Measurements from ENCODE around the gene CAMLG.
"Not testable (repeated sequence)": the region's sequence is repeated elsewhere in the genome, so short reads cannot be mapped to it uniquely, and the experiment has no call there.

Gene CAMLG

DNA sequence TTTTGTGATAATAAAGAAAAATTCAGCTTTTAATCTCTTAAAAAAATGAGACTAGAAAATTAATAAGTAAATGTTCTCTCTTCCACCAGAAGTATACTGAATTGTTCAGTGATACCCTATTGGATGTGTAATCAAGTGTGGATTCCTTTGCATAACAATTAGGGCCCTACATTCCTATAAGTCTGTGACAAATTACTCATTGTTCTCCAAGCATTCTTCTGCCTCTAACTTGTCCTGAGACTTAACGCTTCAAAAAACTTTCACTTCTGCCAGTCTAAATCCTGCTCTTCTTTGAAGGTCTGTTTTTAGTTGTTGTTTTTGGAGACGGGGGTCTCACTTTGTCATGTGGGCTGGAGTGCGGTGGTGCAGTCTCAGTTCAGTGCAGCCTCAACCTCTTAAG lies 11.1 kb downstream of the CAMLG start:
- no peak for DNase-seq
- TF ChIP-seq GATA1 (IDR thresholded peaks at IDR 0.05; ENCODE audit: low read depth, low read length) (no peak), POLR2A (IDR thresholded peaks at IDR 0.05; ENCODE audit: low read length) (no peak)

- no peak for DNase-seq
- TF ChIP-seq GATA1 (IDR thresholded peaks at IDR 0.05; ENCODE audit: low read depth, low read length) (no peak), POLR2A (IDR thresholded peaks at IDR 0.05; ENCODE audit: low read length) (no peak)
These were observed 19.8 kb downstream of the CAMLG start for GRCh38 chr5:134758176-134758503.

GRCh38 chr5:134758504-134759341 lies 20.4 kb downstream of the CAMLG start, which contains the start of gene DDX46:
TSS of gene DDX46 (plus strand) at chr5:134758779. CDS start at chr5:134758939, 160 bp downstream.
- peak; percentile 94 for TF ChIP-seq POLR2A (IDR thresholded peaks at IDR 0.05; ENCODE audit: low read length)
- TF ChIP-seq GATA1 (IDR thresholded peaks at IDR 0.05; ENCODE audit: low read depth, low read length), result no peak
- peak; percentile 97 to 98 for DNase-seq

DNA sequence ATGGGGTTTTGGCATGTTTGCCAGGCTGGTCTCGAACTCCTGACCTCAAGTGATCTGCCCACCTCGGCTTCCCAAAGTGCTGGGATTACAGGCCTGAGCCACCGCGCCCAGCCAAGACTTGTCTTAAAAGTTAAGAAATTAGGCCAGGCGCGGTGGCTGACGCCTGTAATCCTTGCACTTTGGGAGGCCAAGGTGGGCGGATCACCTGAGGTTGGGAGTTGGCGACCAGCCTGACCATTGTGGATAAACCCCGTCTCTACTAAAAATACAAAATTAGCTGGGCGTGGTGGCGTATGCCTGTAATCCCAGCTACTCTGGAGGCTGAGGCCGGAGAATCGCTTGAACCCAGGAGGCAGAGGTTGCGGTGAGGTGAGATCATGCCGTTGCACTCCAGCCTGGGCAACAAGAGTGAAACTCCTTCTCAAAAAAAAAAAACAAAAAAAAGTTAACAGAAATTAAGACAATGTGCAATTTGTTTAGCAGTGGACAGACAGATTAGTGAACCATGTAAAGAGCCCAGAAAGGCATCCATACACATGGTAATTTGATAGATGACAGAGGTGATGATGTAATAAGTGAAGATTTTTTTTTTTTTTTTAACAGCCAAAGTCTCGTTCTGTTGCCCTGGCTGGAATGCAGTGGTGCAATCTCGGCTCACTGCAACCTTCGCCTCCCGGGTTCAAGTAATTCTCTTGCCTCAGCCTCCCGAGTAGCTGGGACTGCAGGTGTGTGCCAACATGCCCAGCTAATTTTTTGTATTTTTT lies 29.4 kb downstream of the CAMLG start:
- DNase-seq, result not testable (repeated sequence)

DNA sequence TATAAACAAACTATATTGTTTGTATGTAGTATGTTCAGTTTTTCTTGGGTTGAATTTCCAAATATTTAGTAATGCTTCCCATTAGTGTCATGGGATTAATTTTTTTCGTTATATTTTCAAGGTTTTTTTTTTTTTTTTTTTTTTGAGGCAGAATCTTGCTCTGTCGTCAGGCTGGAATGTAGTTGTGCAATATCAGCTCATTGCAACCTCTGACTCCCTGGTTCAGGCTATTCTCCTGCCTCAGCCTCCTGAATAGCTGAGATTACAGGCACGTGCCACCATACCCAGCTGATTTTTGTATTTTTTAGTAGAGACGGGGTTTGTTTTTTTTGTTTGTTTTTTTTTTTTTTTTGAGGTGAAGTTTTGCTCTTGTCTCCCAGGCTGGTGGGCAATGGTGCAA lies 30.9 kb downstream of the CAMLG start:
- TF ChIP-seq POLR2A (IDR thresholded peaks at IDR 0.05; ENCODE audit: low read length) (no peak), GATA1 (IDR thresholded peaks at IDR 0.05; ENCODE audit: low read depth, low read length) (no peak)
- DNase-seq, result no peak

- no peak for TF ChIP-seq POLR2A (IDR thresholded peaks at IDR 0.05; ENCODE audit: low read length)
- no peak for TF ChIP-seq GATA1 (IDR thresholded peaks at IDR 0.05; ENCODE audit: low read depth, low read length)
- no peak for DNase-seq
These were observed 34.2 kb downstream of the CAMLG start for GRCh38 chr5:134772461-134773125.

GRCh38 chr5:134777366-134777765 lies 39.0 kb downstream of the CAMLG start:
- TF ChIP-seq POLR2A (IDR thresholded peaks at IDR 0.05; ENCODE audit: low read length) (no peak), GATA1 (IDR thresholded peaks at IDR 0.05; ENCODE audit: low read depth, low read length) (no peak)

DNA sequence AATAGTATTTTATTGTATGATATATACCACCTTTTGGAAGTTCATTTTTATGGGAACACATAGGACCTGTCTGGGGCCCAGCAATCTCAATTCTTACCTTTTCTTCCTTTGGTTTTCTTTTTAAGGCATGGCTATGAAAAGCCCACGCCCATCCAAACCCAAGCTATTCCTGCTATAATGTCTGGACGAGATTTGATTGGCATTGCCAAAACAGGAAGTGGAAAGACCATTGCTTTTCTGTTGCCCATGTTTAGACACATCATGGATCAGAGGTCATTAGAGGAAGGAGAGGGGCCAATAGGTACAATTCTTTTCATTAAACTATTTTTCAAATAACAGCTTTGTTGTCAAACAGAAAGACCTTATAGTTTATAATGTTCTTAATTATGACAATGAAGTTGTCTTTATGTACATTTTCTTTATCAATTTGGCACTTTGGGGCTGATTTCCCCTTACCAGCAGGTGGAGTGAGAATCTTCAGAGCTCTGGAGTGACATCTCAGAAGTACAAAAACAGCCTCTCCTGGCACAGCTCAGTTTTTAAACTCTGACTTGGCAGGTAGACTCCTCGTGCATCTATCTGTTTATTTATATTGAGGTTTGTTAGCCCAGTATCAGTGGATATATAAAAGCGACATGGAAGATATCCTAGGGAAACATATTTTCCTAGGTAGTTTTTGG lies 46.0 kb downstream of the CAMLG start:
- TF ChIP-seq POLR2A (IDR thresholded peaks at IDR 0.05; ENCODE audit: low read length), result no peak
- no peak for TF ChIP-seq GATA1 (IDR thresholded peaks at IDR 0.05; ENCODE audit: low read depth, low read length)
- DNase-seq, result peak; percentile 15 to 44

More at GRCh38 chr5:134777366-134777765, 39.0 kb downstream of the CAMLG start:
- no peak for DNase-seq

DNA sequence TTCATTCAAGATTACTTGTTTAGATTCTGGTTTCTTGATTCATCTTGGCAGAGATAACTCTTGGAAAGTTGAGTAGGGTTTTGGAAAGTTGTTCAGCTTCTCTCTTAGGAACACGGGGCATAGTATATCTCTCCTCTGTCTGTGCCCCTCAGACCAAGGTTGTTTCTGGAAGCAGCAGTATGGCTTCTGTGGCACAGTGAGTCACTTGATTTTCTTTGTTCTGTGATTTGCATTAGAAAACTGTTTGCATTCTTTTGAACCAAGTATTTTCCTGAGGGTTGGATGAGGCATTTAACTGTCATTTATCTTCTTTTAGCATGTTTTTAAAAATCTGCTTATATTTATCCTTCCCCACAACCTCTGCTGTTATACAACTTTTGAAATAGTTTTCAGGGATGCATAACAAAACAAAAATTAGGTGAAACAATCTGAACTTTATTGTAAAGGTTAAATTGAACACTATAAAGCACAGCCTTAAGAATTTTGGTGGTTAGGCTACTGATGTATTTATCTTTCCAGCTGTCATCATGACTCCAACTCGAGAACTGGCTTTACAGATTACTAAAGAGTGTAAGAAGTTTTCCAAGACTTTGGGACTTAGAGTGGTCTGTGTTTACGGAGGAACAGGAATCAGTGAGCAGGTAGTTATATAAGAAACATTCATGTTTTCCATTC lies 46.7 kb downstream of the CAMLG start:
- DNase-seq, result no peak
- no peak for TF ChIP-seq POLR2A (IDR thresholded peaks at IDR 0.05; ENCODE audit: low read length)
- TF ChIP-seq GATA1 (IDR thresholded peaks at IDR 0.05; ENCODE audit: low read depth, low read length), result no peak

GRCh38 chr5:134787692-134788091 lies 49.3 kb downstream of the CAMLG start:
- no peak for DNase-seq
- TF ChIP-seq GATA1 (IDR thresholded peaks at IDR 0.05; ENCODE audit: low read depth, low read length), result no peak
- TF ChIP-seq POLR2A (IDR thresholded peaks at IDR 0.05; ENCODE audit: low read length), result no peak

DNA sequence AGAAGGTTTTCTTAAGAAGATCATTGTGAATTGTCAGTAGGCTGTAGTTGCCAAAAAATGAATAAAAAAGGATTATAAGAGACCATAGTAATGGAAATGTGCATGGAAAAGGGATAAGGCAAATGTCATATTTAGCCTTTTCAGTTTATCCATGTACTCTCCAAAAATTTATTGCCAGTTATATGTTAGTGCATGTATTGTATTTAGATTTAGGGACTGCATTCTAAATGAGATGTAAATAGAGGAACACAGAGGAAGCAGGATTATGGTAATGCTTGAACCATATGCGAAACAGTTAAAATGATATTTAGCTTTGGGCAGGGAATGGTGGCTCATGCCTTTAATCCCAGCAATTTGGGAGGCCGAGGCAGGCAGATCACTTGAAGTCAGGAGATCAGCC lies 53.2 kb downstream of the CAMLG start:
- DNase-seq, result no peak
- TF ChIP-seq GATA1 (IDR thresholded peaks at IDR 0.05; ENCODE audit: low read depth, low read length) (no peak), POLR2A (IDR thresholded peaks at IDR 0.05; ENCODE audit: low read length) (no peak)

DNA sequence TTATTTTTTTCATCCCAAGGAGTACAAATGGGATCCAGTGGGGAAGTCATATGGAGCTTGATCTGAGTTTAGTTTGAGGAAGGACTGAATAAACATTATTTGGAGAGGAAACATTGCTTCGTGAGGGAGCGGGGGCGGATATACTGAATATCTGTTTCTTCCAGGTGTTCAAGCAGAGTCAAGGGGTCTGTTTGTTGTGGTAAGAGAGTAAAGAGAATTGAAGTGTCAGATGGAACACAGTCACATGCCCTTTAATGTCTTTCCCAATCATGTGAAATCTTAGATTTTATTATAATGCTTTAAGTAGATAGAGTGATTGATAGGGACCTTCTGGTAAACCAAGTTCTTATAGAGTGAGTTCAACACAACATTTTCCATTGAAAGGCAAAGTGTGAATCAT lies 53.9 kb downstream of the CAMLG start:
- no peak for DNase-seq
- TF ChIP-seq GATA1 (IDR thresholded peaks at IDR 0.05; ENCODE audit: low read depth, low read length) (no peak), POLR2A (IDR thresholded peaks at IDR 0.05; ENCODE audit: low read length) (no peak)

DNA sequence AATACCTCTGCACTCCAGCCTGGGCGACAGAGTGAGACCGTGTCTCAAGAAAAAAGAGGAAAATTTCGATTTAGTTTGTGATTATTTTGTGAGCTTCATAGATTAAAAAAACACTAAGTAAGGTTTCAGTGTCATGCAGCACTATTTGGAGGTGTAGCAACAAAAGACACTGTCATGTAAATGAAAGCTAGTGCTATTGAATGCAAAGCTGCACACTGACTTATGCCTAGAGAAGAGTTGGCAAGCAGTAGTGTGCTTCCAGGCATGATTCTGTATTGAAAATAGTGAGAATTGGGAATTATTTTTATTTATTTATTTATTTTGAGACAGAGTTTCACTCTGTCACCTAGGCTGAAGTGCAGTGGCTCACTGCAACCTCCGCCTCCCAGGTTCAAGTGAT lies 54.8 kb downstream of the CAMLG start:
- TF ChIP-seq POLR2A (IDR thresholded peaks at IDR 0.05; ENCODE audit: low read length) (no peak), GATA1 (IDR thresholded peaks at IDR 0.05; ENCODE audit: low read depth, low read length) (no peak)

More for the DNA sequence above, 54.8 kb downstream of the CAMLG start:
- DNase-seq, result no peak
